Measurements from ENCODE around the gene CCDC85A.

DNA sequence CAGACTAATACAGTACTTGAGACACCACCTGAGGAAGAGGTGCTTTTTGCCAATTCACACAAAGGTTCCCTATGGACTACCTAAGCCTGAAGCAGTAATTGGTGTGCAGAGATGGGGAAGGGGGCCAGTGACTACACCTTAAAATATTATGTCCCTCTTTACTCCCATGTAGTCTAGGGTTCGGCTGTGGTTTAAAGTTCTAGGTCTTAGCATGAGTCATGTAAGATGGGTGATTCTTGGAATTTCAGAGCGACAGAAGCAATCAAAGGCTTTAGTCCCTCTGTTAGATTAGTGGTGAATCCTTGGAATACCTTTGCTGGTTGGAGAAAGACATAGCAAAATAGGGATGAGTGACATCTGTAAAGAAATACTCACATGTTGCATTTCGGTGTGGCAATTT is 14.3 kb upstream of the CCDC85A start:
- TF ChIP-seq, protein P1, sequence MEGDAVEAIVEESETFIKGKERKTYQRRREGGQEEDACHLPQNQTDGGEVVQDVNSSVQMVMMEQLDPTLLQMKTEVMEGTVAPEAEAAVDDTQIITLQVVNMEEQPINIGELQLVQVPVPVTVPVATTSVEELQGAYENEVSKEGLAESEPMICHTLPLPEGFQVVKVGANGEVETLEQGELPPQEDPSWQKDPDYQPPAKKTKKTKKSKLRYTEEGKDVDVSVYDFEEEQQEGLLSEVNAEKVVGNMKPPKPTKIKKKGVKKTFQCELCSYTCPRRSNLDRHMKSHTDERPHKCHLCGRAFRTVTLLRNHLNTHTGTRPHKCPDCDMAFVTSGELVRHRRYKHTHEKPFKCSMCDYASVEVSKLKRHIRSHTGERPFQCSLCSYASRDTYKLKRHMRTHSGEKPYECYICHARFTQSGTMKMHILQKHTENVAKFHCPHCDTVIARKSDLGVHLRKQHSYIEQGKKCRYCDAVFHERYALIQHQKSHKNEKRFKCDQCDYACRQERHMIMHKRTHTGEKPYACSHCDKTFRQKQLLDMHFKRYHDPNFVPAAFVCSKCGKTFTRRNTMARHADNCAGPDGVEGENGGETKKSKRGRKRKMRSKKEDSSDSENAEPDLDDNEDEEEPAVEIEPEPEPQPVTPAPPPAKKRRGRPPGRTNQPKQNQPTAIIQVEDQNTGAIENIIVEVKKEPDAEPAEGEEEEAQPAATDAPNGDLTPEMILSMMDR (IDR thresholded peaks at IDR 0.05) = no peak
- TF ChIP-seq POLR2A (IDR thresholded peaks at IDR 0.05) = no peak

Measured in esophagus squamous epithelium (tissue), 4 donors.